SHP77 (cell line): ENCODE results near the gene SHANK3.

Experiments used
- DNase-seq, 2 experiments: peaks; one replicate each; lab custom pipeline; 2025; lab: John Stamatoyannopoulos, UW

Gene SHANK3

DNA sequence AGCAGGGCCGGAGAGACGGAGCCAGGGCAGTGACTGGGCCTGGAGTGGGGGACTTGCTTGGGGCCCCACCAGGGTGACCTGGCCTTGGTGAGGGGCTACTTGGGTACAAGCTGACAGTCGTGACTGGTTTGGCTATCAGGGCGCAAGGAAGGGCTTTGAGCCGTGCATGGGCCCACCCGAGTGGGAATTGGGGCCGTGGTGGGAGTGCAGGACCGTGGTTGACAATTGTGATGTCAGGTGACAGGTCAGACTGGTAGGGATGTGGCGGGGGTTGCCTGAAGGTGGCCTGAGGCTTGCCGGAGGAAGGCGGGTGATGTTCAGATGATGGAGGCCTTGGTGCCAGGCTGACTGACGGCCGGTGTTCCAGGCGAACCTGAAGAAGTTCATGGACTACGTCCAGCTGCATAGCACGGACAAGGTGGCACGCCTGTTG, 5.6 kb downstream of the SHANK3 start:
- DNase-seq: no peak

DNA sequence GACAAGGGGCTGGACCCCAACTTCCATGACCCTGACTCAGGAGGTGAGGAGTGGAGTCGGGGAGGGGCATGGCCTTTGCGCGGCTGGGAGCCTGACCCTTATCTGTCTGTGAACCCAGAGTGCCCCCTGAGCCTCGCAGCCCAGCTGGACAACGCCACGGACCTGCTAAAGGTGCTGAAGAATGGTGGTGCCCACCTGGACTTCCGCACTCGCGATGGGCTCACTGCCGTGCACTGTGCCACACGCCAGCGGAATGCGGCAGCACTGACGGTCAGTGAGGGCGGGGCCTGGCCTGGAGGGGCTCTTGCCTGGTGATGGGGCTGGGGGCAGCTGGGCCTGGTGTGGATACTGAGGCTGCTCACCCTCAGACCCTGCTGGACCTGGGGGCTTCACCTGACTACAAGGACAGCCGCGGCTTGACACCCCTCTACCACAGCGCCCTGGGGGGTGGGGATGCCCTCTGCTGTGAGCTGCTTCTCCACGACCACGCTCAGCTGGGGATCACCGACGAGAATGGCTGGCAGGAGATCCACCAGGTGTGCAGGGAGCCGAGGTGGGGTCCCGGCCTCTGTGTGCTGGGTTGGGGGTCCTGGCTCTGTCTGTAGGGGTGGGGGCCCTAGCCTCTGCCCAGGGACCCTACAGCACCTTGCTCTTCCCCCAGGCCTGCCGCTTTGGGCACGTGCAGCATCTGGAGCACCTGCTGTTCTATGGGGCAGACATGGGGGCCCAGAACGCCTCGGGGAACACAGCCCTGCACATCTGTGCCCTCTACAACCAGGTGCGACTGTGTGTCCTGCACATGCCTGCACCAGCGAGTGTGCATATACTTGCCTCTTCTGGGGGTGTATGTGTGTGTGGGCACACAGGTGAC, 6.3 kb downstream of the SHANK3 start:
- DNase-seq: no peak

DNA sequence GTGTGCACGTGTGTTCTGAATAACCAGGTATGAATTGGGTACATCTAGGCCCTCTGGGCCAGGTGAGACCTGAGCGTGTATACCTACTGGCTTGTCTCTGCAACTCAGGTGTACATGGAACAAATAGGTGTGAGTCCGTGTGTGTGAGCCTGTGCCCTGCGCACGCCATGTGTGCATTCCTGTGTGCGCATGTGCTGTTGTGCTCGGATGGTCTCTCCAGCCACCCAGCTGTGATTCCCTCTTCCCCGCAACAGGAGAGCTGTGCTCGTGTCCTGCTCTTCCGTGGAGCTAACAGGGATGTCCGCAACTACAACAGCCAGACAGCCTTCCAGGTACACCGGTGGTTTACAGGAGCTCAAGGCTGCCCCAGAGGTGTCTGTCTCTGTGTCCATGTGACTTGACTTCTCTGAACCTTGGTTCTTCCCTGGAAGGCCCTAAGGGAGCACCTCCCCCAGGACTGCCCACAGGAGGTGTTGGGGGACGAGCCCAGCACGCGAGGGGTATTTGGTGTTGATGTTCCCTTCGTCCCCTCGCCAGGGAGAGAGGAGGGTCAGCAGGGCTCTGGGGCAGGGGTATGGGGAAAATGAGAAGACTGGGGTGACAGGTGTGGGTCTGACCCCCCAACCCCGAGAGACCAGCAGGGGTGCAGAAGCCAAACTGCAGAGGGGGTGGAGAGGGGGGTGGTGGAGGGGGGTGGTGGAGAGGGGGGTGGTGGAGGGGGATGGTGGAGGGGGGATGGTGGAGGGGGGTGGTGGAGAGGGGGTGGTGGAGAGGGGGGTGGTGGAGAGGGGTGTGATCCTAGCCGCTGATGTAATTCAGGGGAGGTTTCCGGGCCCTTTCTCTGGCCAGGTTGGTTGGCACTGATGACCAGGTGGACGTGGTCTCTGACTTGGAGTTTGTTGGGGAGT, 10.7 kb downstream of the SHANK3 start:
- DNase-seq: no peak

DNA sequence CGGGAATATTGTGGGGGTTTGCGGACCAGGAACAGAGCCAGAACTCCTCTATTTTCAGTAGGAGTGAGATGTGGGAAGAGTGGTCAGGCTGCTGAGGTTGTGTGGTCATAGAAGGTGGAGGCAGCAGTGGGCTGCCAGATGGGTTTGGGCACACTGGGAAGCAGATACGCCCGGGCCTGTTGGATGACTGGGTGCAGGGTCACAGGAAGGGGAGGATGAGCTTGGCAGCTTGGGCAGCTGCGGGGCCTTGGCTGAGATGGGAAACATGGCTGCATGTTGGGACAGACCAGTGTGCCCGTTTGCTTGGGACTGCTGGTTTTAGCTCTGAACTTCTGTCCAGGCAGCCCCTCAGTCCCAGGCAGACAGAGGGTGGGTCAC, 11.4 kb downstream of the SHANK3 start:
- no peak for DNase-seq

DNA sequence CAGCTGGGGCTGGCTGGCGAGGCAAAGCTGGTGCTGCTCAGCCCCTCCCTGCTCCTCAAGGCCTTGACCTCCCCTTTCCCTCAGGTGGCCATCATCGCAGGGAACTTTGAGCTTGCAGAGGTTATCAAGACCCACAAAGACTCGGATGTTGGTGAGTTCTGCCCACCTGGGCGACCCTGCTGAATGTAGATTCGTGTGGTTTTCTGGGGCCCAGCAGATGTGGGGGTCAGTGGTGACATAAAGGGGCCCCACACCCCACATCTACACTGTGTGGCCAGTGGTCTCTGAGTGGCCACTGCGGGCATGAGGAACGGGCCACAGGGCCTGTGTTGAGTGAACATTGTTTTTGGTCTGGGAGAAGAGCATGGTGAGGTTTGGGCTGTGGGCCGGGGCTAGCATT, 11.9 kb downstream of the SHANK3 start:
- no peak for DNase-seq

DNA sequence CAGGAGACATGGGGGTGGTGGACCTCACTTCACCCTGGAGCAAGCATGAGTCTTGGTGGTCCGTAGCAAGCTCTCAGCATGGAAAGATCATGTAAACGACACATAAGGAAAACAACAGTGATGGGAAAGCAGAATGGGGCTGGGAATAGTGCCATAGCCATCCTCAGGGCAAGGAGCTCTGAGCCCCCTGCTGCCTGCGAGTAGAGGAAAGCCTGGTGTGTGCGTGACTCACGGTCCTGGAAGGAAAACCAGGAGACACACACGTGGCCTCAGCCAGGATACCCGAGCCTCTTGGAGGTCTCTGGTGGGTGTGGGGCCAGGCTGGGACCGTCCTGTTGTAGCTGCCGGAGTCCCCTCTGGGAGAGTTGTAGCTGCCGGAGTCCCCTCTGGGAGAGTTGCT, 12.4 kb downstream of the SHANK3 start:
- no peak for DNase-seq

DNA sequence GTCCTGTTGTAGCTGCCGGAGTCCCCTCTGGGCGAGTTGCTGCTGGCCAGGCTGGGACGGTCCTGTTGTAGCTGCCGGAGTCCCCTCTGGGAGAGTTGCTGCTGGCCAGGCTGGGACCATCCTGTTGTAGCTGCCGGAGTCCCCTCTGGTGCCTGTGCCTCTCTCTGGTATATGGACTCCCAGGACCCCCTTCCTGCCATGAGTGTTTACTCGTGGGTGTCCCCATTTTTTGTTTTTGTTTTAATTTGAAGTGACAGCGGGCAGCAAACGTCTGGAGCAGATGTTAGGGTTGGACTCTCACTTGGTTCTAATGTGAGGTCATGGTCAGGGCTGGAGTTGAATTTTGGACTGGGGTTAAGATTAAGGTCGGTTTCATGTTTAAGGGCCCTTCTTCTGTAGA, 14.2 kb downstream of the SHANK3 start:
- no peak for DNase-seq

DNA sequence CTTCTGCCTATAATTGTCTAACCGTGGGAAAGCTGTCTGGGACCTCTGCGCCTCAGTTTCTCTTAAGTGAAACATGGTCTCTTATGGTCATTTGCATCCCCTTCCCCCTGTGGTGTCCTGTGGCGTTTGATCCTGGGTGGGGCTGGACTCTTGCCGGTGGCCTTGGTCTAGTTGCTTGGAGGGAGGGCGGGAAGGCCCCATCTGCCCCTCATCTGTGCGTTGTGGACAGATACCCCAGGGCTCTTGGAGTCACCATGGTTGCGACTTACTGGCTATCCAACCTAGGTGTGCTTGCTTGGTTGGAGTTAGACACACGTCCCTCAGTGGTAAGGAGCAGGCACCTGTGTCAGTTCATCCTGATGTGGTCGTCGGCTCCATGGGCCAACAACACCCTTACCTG, 15.2 kb downstream of the SHANK3 start:
- no peak for DNase-seq

DNA sequence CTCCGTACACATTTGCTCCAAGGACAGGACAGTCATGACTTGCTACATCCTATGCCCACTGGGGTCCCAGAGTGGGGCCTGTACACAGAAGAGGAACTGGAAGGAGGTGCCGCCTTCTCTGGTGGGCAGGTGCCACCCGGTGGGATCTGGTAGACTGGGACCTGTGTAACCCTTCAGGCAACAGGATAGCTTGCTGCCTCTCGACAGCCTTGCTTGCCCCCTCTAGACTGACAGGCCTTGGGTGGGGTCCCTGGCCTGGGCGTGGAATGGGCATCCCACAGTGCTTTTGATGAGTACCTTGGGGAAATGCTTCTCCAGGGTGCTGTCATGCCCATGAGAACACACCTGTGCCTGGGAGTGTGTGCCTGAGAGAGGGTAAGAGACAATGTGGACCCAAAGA, 15.8 kb downstream of the SHANK3 start:
- no peak for DNase-seq

DNA sequence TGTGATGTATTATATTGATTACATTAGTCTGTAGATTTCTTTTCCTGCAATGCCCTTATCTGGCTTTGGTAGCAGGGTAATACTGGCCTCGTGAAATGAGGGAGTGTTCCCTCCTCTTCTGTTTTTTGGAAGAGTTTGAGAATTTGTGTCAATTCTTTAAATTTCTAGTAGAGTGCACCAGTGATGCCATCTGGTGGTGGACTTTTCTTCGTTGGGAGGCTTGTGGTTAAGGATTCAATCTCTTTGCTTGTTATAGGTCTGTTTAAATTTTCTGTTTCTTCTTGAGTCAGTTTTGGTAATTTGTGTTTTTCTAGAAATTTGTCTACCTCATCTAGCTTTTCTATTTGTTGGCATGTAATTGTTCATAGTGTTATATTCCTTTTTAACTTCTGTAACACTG, 18.9 kb downstream of the SHANK3 start:
- DNase-seq: peak; percentile 15 to 18

DNA sequence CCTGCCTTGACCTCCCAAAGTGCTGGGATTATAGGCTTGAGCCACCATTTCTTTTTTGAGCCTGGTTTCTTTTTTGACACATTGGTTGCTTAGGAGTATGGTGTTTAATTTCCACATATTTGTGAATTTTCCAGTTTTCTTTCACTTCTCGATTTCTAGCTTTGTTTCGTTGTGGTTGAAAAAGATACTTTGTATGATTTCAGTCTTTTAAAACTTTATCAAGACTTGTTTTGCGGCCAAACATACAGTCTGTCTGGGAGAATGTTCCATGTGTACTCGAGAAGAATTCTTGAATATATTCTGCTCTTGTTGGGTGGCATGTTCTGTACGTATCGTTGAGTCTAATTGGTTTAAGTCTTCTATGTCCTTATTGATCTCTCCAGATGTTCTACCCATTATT, 20.8 kb downstream of the SHANK3 start:
- DNase-seq: no peak

DNA sequence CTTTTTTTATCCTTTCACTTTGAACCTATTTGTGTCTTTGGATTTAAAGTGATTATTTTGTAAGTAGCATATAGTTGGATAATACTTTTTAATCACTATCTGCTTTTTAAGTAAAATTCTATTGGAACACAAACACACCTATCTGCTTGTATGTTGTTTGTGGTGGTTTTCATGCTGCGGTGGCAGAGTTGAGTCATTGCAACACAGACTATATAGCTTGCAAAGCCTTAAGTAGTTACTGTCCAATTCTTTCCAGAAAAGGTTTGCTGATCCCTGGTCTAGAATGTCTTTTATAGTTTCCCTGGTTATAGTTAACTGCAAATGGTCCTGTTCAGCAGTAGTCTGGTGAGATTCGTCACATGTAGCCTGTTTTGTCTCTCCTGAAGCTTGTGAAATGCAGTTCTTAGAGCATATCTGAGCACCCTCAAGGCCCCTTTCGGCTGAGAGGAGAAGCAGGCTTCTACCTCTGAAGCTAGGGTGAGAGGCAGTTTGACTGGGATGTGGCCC, 21.5 kb downstream of the SHANK3 start:
- DNase-seq: no peak

DNA sequence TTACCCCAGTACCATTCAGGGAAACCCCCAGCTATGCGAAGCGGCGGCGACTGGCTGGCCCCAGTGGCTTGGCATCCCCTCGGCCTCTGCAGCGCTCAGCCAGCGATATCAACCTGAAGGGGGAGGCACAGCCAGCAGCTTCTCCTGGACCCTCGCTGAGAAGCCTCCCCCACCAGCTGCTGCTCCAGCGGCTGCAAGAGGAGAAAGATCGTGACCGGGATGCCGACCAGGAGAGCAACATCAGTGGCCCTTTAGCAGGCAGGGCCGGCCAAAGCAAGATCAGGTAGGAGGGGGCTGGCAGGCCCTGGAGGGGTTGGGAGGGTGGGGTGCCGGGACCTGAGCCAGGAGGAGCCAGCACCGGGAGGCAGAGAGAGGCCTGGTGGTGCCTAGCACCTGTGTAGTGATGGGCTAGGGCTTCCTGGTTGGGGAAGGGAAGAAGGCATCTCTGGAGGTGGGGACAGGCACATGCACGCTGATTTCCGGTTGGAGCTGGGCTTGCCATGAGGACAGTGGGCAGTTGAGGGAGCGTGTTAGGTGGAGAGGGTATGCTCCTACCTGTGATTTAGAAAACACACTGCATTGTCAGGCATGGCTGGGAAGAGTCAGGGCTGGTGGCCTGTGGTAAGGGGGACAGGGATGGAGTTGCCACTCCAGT, 22.3 kb downstream of the SHANK3 start:
- no peak for DNase-seq

DNA sequence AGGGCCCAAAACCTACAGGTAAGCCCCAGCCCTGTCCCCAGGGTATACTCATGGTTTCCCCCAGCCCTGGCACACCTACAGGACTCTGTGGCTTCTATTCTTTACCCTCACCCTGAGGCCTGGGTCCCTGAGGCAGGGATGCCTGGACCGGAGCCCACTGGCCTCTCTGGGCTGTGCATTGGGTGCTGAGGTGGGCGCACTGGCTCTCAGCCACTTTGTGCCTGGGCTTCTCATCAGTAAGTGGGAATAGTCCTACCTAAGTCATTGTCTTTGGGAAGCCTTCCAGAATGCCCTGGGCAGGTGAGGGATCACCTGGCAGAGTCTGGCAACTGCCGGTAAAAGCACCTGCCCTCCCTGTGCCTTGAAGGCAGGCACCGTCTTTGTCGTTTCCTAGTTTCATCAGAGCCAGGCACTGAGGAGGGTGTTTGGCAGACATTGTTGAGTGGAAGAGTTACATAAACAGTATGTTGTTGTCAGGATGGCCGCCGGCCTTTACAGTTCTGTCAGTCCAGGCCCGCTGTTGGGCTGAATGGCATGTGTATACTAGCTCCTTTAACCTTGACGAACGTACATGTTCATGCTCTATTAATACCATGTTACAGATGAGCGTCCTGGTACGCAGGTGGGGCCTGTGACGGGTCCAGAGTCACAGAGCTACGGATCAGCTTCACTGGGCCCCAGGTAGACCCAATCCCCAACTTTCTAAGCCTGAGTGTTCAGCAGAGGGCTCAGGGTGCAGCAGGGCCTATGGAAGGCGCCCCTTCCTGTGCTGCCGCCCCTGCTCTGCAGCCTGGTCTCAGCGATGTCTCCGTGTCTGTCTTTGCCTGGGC, 23.0 kb downstream of the SHANK3 start:
- no peak for DNase-seq

DNA sequence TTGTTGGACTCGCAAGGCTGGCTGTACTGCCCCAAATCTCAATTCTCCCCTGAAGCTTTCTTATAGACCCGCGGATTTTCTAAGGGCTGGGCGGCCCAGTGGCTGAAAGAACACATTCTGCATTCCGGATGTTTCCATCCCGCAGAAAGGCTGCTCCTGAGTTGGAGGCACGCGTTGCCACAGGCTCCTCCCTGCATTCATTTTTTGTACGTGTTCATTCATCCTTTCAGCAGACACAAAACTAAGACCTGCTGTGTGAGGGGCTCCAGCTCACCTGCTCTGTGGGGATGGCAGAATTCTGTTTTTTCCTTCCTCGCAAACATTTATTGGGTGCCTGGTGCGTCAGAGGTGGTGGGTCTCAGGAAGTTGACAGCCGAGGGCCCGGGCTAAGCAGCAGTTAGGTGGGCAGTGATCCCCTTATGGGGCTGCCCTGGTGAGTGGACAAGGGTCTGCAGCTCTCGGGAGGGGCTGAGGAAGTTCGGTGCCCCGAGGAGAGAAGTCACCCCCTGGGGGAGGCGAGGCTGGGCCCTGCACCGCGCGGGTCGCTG, 23.7 kb downstream of the SHANK3 start:
- no peak for DNase-seq

DNA sequence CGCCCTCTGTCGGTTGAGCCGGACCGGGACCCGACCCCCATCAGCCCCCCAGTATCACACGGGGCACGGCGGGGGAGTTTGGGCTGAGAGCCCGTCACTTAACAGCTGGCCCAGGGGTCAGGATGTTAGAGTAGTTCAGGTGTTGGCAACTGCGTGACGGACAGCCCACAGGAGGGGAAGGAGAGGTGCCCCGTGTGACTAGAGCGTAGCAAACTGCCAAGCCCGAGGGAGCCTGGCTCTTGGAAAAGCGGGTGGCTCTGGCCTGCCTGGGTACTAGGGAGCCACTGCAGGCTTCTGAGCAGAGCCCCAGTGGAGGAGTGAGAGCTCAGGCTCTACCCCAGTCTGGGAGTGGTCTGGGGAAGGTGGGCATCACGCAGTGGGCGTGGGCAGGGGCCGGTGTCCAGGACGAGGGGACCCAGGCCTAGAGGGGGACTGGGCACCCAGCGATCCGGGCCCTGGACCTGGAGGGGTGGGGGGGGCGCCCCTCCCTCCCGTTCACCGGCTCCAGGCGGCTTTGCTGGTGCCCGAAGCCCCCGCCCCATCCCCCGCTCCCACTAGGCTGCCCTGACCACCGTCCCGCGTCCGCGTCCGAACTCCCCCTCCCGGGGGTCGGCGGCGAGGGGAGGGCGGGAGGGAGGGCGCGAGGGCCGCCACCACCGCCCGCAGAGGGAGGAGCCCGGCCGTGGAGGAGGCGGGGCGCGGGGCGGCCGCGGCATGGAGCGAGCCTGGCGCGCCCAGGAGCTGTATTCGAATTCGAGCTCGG, 24.4 kb downstream of the SHANK3 start:
- no peak for DNase-seq

DNA sequence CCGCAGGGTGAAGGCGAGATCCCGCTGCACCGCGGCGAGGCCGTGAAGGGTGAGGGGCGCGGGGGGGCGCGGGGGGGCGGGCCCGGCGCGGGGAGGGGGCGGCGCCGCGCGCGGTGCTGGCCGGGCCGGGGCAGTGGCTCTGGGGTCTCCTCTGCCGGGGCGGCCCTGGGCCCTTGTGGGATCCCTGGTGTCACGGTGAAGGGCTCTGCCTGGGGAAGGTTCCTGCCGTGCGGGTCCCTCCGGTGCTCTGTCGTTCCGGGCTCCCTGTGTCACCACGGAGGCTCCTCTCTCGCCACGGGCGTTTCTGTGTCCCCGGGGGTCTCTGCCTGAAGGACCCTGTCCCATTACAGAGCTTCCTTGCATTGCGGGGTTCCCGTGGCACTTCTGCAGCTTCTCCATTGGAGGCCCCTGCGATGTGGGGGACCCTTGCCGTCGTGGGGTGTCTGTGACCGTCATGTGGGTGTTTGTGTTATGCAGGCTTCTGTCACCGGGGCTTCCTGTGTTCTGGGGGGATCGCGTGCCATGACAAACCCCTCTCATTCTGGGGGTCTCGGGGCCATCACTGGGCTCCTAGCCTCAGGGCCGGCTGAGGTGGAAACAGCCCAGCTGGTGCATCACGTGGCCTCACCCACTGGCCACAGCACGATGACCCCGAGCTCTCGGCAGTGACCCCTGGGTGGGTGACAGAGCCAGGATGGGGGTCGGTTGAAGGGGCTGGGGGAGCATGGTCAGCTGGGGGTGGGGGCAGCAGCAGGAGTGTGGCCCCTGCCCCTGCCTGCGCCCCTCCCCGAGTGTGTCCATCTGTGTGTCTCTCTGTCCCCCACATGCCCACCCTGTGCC, 25.3 kb downstream of the SHANK3 start:
- DNase-seq: no peak

DNA sequence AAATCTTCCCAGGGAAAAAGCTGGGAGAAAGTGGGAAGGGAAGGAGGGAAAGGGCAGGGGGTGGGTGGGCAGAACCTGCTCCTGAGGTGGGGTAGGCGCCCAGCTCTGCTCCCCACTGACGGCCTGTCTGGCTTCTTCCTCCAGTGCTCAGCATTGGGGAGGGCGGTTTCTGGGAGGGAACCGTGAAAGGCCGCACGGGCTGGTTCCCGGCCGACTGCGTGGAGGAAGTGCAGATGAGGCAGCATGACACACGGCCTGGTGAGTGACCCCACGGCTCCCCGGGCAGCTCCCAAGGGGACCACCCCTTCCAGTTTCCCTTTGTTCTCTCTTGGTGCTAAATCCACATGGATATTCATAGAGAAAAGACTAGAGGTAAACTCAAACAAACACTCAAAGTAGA, 25.9 kb downstream of the SHANK3 start:
- no peak for DNase-seq

DNA sequence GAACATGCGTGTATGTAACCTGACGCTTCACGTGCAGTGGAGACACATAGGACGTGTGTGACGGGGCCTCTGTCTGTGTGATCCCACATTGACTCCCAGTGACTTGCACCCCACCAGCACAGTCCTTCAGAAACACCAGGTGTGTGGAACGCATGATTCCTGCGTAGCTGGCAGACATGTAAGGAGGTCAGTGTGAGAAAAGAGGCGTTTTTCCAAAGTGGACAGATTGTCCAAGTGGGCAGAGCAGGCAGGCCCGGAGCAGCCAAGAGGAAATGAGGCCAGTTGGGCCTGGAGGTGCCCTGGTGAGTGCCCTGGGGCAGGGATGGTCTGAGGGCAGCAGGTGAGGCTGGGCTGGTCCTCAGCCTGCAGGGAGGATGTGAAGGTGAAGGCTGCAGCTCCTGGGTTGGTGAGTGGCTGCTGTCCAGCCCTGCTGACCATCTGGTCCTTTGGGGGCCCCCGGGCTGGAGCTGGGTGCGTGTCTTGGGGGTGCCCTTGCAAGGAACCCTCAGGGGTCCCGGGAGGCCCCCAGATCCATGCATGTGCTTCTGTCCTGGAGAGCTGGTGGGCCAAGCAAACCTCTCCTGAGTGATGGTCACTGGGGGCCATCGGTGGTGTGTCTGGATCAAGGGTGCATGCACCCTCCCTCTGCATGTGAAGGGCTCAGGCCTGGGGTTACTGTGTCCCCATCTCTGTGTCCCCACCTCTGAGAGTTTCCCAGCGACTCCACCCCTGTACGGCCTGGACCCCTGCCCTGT, 26.6 kb downstream of the SHANK3 start:
- DNase-seq: no peak
